ENCODE results near the gene SLC39A11.

DNA sequence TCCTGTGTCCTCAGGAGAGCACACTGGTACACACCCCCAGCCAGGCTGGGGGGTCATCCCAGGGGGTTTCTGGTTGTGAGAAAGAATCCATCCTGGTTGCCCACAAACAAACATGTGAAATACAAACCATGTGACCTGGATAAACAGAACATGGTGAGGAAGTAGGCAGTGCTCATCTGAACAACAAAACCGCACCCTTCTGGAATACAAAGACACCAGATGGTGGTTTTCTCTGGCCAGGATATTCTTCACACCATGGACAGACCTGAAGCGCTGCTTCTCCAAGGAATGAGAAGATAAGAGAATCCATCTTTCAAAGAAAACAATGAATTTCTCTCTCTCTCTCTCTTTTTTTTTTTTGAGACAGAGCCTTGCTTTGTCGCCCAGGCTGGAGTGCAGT is 302.3 kb downstream of the SLC39A11 start:
- TF ChIP-seq, protein P1, sequence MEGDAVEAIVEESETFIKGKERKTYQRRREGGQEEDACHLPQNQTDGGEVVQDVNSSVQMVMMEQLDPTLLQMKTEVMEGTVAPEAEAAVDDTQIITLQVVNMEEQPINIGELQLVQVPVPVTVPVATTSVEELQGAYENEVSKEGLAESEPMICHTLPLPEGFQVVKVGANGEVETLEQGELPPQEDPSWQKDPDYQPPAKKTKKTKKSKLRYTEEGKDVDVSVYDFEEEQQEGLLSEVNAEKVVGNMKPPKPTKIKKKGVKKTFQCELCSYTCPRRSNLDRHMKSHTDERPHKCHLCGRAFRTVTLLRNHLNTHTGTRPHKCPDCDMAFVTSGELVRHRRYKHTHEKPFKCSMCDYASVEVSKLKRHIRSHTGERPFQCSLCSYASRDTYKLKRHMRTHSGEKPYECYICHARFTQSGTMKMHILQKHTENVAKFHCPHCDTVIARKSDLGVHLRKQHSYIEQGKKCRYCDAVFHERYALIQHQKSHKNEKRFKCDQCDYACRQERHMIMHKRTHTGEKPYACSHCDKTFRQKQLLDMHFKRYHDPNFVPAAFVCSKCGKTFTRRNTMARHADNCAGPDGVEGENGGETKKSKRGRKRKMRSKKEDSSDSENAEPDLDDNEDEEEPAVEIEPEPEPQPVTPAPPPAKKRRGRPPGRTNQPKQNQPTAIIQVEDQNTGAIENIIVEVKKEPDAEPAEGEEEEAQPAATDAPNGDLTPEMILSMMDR (IDR thresholded peaks at IDR 0.05; ENCODE audit: insufficient read depth, low read length): no peak
- TF ChIP-seq POLR2AphosphoS5 (IDR thresholded peaks at IDR 0.05; ENCODE audit: low read depth): no peak

Measured in HL-60 (cell line).